DOHH2 (cell line): Measurements from ENCODE around the gene PLCG2.

Experiments
- EZH2phosphoT487 ChIP-seq: fragments of 200-600 bp; sonication (generic); IDR thresholded peaks from 2 replicates; pipeline ENCODE4 v1.6.1; 2017; ENCODE audit warnings: borderline replicate concordance, mild to moderate bottlenecking, antibody characterized with exemption, low read length, moderate library complexity, mixed read lengths
- TF ChIP-seq, protein P1 (sequence below): fragments of 200-600 bp; sonication (generic); IDR thresholded peaks from one replicate; pipeline ENCODE4 v1.5.1; 2014; ENCODE audit warnings: antibody characterized with exemption, mild to moderate bottlenecking, low read depth, low read length; ENCODE audit not compliant: poor library complexity, severe bottlenecking

DNA sequence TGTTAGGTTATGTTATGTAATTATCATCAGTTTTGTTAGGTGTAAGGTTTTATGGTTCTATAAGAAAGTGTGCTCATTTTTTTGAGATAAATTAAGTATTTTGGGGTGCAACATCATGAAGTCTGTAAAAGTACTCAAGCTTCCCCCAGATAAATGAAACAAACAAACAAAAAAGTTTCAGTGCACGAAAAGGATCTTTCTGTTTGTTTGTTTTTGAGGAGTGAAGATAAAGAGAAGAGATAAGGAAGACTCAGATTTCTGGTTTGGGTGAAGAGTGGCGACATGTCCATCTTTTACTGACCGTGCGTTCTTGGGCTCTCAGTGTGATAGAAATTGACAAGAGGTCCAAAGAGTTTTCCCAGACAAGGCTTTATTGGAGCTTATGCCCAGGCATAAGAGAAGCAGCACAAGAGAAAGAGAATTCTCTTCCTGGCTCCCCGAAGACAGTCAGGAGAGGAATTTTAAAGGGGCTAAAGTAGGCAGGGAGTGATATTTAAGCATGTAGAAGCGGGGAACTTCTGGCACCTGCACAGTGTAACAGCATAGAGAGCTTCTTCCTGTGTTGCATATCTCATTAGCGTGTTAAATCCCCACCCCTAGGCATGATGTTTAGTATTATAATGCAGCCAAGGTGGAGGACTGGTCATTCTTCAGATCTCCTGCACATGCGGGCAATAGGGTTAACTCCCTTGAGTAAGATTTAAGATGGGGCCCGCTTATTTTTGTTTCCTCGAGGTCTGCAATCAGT, 71.3 kb downstream of the PLCG2 start:
- TF ChIP-seq, protein P1, sequence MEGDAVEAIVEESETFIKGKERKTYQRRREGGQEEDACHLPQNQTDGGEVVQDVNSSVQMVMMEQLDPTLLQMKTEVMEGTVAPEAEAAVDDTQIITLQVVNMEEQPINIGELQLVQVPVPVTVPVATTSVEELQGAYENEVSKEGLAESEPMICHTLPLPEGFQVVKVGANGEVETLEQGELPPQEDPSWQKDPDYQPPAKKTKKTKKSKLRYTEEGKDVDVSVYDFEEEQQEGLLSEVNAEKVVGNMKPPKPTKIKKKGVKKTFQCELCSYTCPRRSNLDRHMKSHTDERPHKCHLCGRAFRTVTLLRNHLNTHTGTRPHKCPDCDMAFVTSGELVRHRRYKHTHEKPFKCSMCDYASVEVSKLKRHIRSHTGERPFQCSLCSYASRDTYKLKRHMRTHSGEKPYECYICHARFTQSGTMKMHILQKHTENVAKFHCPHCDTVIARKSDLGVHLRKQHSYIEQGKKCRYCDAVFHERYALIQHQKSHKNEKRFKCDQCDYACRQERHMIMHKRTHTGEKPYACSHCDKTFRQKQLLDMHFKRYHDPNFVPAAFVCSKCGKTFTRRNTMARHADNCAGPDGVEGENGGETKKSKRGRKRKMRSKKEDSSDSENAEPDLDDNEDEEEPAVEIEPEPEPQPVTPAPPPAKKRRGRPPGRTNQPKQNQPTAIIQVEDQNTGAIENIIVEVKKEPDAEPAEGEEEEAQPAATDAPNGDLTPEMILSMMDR, result no peak
- TF ChIP-seq EZH2phosphoT487, result no peak
